Measurements from ENCODE around the gene MYL9. TPM values are rescaled to one million over a fixed set of nuclear protein-coding genes. Genes with fewer than 3 reads are reported as not detected.

The MYL9 gene
- total and polyA plus RNA-seq, 4 donors = 0.98 to 27.0 (median 7.6) TPM

DNA sequence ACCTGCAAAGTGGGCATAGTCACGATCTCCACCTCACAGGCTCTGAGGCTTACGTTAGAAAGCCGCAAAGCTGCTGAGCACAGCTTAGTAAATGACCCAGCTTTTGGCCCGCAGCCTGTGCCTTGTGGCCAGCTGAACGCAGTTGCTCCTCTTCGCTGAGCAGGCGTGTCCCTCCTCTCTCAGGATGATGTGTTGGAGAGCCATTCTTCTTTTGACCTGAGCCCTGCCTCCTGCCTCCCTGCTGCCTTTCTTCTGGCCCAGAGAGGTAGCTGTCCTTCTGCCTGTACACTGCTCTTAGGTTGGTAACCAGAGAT, 47.6 kb upstream of the MYL9 start:
- no peak for DNase-seq (ENCODE audit: low spot score)
- WGBS = 38% methylated on average over 7 of the region's 7 CpGs
- Histone ChIP-seq H3K27me3 (ENCODE audit: control insufficient read depth in 4 of 4, insufficient read depth in 4 of 4, low read length in 3 of 4) (no peaks in the 10 kb centered on the region), H3K4me3 (ENCODE audit: low read depth in 1 of 3, low read length in 3 of 3) (no peak overlapping the region), H3K9me3 (ENCODE audit: control insufficient read depth in 4 of 4, low read length in 3 of 4) (no peaks in the 10 kb centered on the region), H3K4me1 (ENCODE audit: control insufficient read depth in 4 of 4, insufficient read depth in 4 of 4, low read length in 3 of 4) (peaks cover 4 to 33% (median 16%) of the 10 kb centered on the region in 4 donors), H3K9ac (ENCODE audit: low read depth in 1 of 2, low read length in 2 of 2) (no peak overlapping the region), H3K27ac (ENCODE audit: low read depth in 1 of 2, low read length in 2 of 2) (no peak overlapping the region), H3K36me3 (ENCODE audit: control insufficient read depth in 4 of 4, insufficient read depth in 3 of 4, low read depth in 1 of 4, low read length in 3 of 4) (peaks cover 0 to 8% (median under 1%) of the 10 kb centered on the region in 4 donors)
- TF ChIP-seq FOXA1 (IDR thresholded peaks at IDR 0.05) (no peak), JUND (IDR thresholded peaks at IDR 0.05) (no peak), HNF4G (IDR thresholded peaks at IDR 0.05) (no peak), REST (IDR thresholded peaks at IDR 0.05) (no peak), EGR1 (IDR thresholded peaks at IDR 0.05; ENCODE audit: low read depth in 2 of 2) (no peak), TAF1 (conservative IDR thresholded peaks at IDR 0.05) (no peak), FOXA2 (IDR thresholded peaks at IDR 0.05) (no peak), RXRA (IDR thresholded peaks at IDR 0.05) (no peak), YY1 (IDR thresholded peaks at IDR 0.05) (no peak), HNF4A (conservative IDR thresholded peaks at IDR 0.05) (no peak), SP1 (IDR thresholded peaks at IDR 0.05) (no peak), GABPA (IDR thresholded peaks at IDR 0.05 in 1 of 2, conservative IDR thresholded peaks at IDR 0.05 in 1 of 2) (no peak), RAD21 (IDR thresholded peaks at IDR 0.05) (no peak)
- TF ChIP-seq, protein P1, sequence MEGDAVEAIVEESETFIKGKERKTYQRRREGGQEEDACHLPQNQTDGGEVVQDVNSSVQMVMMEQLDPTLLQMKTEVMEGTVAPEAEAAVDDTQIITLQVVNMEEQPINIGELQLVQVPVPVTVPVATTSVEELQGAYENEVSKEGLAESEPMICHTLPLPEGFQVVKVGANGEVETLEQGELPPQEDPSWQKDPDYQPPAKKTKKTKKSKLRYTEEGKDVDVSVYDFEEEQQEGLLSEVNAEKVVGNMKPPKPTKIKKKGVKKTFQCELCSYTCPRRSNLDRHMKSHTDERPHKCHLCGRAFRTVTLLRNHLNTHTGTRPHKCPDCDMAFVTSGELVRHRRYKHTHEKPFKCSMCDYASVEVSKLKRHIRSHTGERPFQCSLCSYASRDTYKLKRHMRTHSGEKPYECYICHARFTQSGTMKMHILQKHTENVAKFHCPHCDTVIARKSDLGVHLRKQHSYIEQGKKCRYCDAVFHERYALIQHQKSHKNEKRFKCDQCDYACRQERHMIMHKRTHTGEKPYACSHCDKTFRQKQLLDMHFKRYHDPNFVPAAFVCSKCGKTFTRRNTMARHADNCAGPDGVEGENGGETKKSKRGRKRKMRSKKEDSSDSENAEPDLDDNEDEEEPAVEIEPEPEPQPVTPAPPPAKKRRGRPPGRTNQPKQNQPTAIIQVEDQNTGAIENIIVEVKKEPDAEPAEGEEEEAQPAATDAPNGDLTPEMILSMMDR (IDR thresholded peaks at IDR 0.05; ENCODE audit: low read depth, low read length, missing input control) = no peak
- TF ChIP-seq, protein P2, sequence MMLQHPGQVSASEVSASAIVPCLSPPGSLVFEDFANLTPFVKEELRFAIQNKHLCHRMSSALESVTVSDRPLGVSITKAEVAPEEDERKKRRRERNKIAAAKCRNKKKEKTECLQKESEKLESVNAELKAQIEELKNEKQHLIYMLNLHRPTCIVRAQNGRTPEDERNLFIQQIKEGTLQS (IDR thresholded peaks at IDR 0.05) = no peak
- TF ChIP-seq, protein P3, sequence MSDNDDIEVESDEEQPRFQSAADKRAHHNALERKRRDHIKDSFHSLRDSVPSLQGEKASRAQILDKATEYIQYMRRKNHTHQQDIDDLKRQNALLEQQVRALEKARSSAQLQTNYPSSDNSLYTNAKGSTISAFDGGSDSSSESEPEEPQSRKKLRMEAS (IDR thresholded peaks at IDR 0.05) = no peak

DNA sequence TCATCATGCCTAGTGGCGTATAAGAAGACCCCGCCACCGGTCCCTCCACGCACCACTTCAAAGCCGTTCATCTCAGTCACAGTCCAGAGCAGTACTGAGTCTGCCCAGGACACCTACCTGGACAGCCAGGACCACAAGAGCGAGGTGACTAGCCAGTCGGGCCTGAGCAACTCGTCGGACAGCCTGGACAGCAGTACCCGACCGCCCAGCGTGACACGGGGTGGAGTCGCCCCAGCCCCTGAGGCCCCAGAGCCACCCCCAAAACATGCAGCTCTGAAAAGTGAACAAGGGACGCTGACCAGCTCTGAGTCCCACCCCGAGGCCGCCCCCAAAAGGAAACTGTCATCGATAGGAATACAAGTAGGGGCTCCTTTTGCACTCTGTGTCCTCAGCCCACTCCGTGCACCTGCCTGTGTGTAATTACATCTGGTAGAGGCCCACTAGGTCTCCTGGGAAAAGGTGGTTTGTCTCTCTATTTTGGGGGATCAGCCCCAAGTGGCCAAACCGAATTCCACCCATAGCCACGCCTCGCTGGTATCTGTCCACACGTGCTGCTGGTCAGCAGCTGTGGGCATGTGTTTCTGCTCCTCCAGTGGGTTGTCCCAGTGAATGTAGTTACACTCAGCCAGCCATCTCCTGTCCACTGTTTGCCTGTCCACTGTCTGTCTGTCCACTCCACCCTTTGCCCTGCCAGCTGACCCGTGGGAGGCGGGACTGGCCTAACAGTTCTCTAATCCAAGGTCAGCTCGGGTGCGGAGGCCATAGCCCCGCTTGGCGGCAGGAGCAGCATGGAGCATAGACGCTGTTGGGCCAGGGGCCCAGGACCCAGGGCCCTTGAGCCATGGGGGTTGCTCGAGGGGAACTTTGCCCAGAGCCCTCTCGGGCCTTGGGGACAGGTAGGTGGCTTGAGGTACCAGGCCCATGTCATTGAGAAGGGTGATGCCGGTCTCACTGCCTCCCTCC, 44.3 kb upstream of the MYL9 start:
- Histone ChIP-seq H3K27me3 (ENCODE audit: control insufficient read depth in 4 of 4, insufficient read depth in 4 of 4, low read length in 3 of 4) (no peaks in the 10 kb centered on the region), H3K9ac (ENCODE audit: low read depth in 1 of 2, low read length in 2 of 2) (no peak overlapping the region), H3K36me3 (ENCODE audit: control insufficient read depth in 4 of 4, insufficient read depth in 3 of 4, low read depth in 1 of 4, low read length in 3 of 4) (peaks cover 0 to 24% (median 6%) of the 10 kb centered on the region in 4 donors), H3K4me1 (ENCODE audit: control insufficient read depth in 4 of 4, insufficient read depth in 4 of 4, low read length in 3 of 4) (peaks cover 4 to 29% (median 16%) of the 10 kb centered on the region in 4 donors), H3K4me3 (ENCODE audit: low read depth in 1 of 3, low read length in 3 of 3) (no peak overlapping the region), H3K27ac (ENCODE audit: low read depth in 1 of 2, low read length in 2 of 2) (no peak overlapping the region), H3K9me3 (ENCODE audit: control insufficient read depth in 4 of 4, low read length in 3 of 4) (no peaks in the 10 kb centered on the region)
- TF ChIP-seq SP1 (IDR thresholded peaks at IDR 0.05) (peak; percentile 45), YY1 (IDR thresholded peaks at IDR 0.05) (peak; percentile 61), RAD21 (IDR thresholded peaks at IDR 0.05) (peak; percentile 21 to 40), RXRA (IDR thresholded peaks at IDR 0.05) (peak; percentile 67 to 76), JUND (IDR thresholded peaks at IDR 0.05) (no peak), HNF4A (conservative IDR thresholded peaks at IDR 0.05) (peak; percentile 78 to 84)
- DNase-seq (ENCODE audit: low spot score) = no peak
- WGBS = 80% methylated on average over 33 of the region's 33 CpGs

Measured in liver (tissue), 9 donors.